HG03095 (cell line): ENCODE results near the gene TEX53.

Experiments
- ATAC-seq: cut with Tn5 transposase; IDR thresholded peaks from one replicate; pipeline ENCODE4 v1.9.1; 2021; ENCODE audit warnings: moderate library complexity; ENCODE audit not compliant: unreplicated experiment

TEX53 gene

DNA sequence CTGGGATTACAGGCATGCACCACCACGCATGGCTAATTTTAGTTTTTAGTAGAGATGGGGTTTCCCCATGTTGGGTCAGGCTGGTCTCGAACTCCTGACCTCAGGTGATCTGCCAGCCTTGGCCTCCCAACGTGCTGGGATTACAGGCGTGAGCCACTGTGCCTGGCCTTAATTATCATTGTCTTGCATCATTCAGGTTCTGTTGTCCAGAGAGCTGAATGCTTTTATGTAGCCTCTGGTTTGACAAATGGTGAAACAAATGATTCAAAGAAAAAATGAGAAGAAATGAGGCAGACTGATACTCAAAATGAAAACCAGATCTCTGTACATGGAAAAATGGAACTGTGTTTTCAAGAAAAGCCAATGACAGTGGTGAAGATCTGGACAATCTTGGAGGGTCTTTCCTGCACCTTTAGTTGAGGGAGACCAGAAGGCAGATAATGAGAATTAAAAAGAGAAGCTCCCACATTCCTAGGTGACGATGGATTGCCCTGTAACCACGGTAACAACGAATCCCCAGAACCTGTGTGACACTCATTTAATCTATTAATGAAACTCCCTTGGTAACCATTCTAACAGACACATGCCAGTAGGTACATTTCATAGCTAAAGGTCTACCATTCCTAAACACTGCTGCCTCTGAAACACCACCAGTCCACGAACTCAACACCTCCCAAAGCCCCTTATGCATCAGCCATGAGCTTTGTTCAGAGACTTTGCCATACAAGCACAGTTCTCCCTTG lies 22.8 kb upstream of the TEX53 start:
- ATAC-seq: no peak

GRCh38 chr9:114678795-114679194 lies 21.2 kb upstream of the TEX53 start:
- no peak for ATAC-seq

DNA sequence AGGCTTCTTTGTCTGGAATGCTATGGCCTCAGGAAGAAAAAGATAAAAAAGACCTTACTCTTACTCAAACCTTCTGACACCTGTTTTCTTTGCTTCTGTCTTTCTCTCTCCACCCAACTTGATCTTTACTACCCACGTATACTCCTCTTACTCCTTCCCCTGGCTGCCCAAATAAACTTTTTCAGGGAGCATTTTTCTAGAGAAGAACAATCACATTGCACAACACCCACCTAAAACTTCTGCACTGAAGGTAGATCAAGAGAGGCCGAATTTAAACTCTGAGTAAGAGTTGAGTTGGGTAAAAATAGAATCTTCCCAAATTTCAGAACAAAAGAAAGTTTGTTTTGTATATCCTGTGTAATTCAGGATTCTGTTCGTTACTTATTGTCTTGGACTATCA lies 20.5 kb upstream of the TEX53 start:
- no peak for ATAC-seq

DNA sequence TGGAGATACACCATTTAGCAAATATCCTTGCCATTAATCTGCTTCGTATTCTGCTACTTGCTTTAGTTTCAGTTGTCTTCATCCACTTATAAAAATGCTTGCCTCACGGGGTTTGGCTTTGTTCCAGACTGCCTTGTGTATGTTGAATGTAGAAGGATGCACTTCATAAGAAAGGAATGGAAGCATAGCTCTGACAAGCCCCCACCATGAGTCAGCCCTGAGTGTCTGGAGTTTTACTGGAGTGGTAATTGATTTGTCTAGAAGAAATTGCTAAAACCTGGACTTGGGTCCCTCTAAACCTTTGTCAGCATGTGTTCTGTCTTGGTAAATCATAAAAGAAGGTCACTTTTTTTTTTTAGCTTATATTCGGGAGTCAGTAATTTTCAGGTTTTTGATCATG lies 19.8 kb upstream of the TEX53 start:
- ATAC-seq: no peak

DNA sequence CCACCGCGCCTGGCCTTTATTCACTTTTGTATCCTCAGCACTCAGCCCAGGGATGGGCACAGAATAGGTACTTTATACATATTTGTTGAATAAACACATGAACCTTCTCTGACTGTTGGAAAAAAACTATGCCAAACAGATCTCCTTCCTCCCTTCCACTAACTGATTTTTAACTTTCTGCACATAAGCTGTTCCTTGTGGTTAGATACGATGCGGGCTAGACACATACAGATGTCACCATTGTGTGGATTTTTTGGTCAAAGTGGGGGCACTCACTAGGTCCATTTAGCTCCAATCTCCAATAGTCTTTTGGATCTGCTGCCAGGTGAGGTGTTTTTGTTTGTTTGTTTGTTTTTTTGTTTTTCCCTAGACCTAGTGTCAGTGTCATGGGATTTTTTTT lies 19.3 kb upstream of the TEX53 start:
- no peak for ATAC-seq

GRCh38 chr9:114674798-114675540 lies 17.4 kb upstream of the TEX53 start:
- ATAC-seq: no peak

- no peak for ATAC-seq
Observed at GRCh38 chr9:114674076-114674797, 16.6 kb upstream of the TEX53 start.

GRCh38 chr9:114671605-114672004 lies 14.0 kb upstream of the TEX53 start:
- ATAC-seq: no peak

DNA sequence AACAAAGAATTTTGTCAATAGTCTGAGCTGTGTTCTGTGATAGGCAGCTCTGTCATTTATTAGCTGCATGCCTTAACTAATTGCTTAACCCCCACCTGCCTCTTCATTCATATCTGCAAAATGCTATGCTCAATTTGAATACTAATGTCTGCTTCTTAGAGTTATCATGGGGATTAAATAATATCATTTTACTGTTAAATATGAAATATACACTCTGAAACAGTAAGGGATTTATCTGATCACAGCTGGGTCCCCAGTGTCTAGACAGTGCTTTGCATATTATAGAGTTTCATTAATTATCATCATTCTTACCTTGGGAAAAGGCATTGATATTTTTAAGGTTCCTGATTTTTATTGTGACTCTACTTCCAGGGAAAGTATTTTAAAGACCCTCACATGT lies 12.4 kb upstream of the TEX53 start:
- no peak for ATAC-seq

- ATAC-seq: no peak
Observed at GRCh38 chr9:114668146-114668545, 10.5 kb upstream of the TEX53 start.

DNA sequence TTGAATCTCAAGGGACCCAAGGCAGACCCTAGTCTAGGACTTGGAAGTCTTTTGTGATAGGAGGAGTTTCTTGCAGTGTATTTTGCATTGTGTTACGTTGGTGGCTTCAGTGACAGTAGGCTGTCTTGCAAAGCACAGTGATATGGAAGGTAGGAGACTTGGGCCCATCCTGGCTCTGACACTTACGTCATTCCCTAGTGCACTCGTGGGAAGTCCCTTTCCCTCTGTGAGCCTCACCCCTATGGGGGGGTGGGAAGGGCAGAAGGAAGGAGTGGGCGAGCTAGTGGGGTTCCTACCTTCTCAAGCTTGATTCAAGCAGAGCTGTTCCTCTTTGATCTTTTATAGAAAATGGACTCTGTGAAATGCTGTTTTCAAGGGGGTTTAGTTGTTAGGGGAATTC lies 9.2 kb upstream of the TEX53 start:
- ATAC-seq: no peak

- ATAC-seq: no peak
Observed at GRCh38 chr9:114666401-114666800, 8.8 kb upstream of the TEX53 start.

- no peak for ATAC-seq
Observed at GRCh38 chr9:114664181-114664580, 6.6 kb upstream of the TEX53 start.

DNA sequence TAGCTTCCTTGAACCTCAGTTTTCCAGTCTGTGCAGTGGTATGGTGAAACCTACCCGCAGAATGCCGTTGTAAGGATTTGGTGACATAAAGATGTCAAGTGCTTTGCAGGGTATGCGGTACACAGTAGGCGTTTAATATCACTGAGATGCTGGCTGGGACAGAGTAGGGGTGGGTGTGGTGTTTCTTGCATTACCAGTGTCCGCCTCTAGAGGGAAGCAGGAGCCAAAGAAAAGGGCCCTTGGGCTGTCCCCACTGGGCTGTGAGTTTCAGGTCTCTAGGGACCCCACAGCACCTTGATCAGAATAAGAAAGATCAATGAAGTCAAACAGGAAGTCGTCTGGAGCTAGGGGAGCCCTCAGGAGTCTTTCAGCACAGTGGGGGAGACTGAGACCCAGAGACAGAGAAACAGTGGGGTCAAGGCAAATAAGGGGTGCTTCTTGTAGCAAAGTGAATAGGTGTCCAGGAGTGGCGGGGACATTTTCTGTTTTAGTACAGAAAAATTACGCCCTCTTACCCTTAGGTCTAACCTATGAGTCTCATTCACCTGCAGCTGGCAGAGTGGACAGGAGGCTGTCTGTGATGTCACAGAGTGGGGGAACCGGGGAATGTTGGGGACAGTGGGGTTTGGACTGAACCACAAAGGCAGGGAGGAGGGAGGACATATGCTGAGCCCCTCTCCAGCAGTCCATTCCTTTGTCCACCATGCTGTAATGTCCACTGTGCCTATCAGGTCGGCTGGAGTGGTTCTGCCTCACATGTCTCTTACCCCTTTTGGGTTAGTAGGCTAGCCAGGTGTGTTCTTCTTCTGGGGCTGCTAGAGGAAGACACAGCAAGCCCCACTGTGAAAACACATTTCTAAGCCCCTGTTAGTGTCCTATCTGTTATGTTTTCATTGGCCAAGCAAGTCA lies 4.7 kb upstream of the TEX53 start:
- ATAC-seq: peak; percentile 50

- ATAC-seq: no peak
Observed at GRCh38 chr9:114656301-114656700, 1.3 kb downstream of the TEX53 start.

DNA sequence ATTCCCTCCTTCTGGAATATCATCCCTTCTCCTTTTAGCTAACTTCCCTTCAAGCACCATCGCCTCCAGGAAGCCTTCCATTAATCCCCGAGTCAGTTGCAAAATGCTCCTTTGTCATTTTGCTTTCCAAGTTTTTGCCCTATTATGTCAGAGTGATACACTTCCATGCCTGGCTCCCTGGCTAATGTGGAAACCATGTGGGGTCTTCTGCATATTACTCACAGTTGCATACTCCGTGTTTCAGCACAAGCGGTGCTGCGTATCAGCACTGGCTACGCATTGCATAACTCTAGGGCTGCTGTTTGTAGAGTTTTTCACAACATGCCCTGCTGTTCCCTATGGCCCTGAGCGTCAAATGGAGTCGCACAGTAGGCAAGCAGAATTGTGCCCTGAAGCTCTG lies 1.9 kb downstream of the TEX53 start:
- ATAC-seq: no peak

DNA sequence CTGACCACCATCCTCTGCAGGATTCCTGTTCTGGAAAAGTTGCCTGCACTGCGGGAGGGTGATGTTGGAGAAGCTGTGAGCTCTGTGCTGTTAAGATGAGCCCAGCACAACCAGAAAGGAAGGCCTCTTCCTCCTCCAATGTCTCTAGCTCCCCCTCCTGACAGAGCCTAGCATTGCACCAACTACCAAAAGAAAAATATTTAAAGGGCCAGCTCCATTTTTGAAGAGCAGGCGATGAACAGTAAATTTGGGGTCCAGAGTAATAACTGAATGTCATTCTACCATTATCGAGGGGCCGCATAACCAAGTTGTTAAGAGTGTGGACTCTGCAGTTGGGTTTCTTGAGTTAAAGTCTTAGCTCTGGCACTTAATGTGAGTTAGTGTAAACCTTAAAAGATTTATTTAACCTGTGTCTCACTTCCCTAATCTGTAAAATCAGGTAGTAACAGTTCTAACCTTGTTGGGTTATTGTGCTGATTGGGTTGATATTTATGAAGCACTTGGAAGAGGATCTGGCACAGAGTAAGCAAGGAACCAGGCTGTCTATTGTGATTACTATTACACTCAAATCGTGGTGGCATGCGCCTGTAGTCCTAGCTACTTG lies 3.9 kb downstream of the TEX53 start:
- ATAC-seq: peak; percentile 70

DNA sequence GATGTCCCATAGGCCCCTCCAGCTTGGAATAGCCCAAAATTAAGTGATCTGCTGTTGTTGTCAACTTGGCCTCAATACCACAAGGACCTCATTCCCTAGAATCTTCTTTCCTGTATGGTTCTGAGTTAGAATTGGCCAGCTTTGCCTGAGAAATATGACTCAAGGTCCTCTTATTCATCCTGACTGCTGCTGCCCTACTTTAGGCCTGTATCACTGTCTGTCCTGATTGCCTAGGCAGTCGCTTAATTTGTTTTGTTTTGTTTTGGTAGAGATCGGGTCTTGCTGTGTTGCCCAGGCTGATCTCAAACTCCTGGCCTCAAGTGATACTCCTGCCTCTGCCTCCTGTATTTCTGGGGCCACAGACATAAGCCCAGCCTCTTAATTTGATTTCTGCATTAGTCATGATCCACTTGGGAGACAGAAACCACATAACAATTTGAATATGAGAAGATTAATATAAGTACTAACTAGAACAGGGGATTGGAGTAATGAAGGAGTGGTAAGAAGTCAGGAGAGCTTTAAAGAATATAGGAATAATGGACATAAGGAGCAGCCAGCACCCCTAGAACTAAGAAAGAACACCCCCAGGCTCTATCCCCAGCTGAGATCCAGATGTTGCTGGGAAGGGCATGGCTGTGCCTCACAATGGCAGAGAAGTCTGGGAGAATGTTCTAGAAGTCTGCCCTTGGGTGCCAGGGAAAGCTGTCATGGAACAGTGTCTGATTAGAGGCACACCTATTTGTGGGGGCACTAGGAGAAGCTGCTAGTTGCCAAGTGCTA lies 4.6 kb downstream of the TEX53 start:
- ATAC-seq: no peak

DNA sequence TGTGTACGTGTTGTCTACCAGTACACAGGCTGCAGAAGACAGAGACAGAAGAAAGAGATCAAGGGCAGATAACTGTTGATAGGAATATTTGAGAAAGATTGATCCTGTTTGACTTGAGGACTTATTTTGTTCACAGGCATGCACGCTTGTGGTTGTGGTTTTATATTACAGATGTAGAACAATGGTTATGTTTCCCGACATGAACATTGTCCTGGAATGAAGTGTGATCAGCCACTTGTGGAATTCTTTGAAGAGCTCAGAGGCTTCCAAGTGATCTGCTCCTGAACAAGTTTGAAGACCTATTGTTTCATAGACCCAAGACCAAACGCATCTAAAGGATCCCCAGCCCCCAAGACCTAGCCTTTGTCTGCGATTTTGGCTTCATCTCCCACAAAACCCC lies 13.7 kb downstream of the TEX53 start:
- ATAC-seq: no peak

GRCh38 chr9:114643001-114643400 lies 14.6 kb downstream of the TEX53 start:
- ATAC-seq: no peak
